Uterus (tissue), 2 donors: ENCODE measurements around the gene C4orf17.

Source experiments
- POLR2A ChIP-seq, 2 donors: fragments of 450-650 bp; IDR thresholded peaks; one replicate each; pipeline ENCODE4 v1.6.1; 2016; ENCODE audit warnings: antibody characterized with exemption in 2 of 2, mild to moderate bottlenecking in 1 of 2, moderate library complexity in 1 of 2
- TF ChIP-seq, protein P1 (sequence below), 4 experiments: fragments of 200-600 bp in 2 of 4; fragments of 450-650 bp in 2 of 4; sonication (generic) in 2 of 4; IDR thresholded peaks; one replicate each; pipeline ENCODE4 v1.5.1; 2016 to 2019; ENCODE audit warnings: antibody characterized with exemption in 4 of 4, mild to moderate bottlenecking in 2 of 4, moderate library complexity in 1 of 4

GRCh38 chr4:99571883-99572282 lies 61.1 kb downstream of the C4orf17 start:
- TF ChIP-seq, protein P1, sequence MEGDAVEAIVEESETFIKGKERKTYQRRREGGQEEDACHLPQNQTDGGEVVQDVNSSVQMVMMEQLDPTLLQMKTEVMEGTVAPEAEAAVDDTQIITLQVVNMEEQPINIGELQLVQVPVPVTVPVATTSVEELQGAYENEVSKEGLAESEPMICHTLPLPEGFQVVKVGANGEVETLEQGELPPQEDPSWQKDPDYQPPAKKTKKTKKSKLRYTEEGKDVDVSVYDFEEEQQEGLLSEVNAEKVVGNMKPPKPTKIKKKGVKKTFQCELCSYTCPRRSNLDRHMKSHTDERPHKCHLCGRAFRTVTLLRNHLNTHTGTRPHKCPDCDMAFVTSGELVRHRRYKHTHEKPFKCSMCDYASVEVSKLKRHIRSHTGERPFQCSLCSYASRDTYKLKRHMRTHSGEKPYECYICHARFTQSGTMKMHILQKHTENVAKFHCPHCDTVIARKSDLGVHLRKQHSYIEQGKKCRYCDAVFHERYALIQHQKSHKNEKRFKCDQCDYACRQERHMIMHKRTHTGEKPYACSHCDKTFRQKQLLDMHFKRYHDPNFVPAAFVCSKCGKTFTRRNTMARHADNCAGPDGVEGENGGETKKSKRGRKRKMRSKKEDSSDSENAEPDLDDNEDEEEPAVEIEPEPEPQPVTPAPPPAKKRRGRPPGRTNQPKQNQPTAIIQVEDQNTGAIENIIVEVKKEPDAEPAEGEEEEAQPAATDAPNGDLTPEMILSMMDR (IDR thresholded peaks at IDR 0.05), result no peak
- TF ChIP-seq POLR2A (IDR thresholded peaks at IDR 0.05), result no peak
